Measurements from ENCODE around the gene ZBTB26. TPM values are rescaled to one million over a fixed set of nuclear protein-coding genes. Genes with fewer than 3 reads are reported as not detected.
A peak's percentile ranks its signal among the peaks of the same experiment; 100 is the strongest.

The ZBTB26 gene
- total and polyA plus RNA-seq, 10 of the 15 experiments (the other 5 are each of a cell fraction or from before 2014, with no cell fraction given), result 1.8 to 19.5 (median 4.5) TPM

GRCh38 chr9:122866079-122866478, 65.2 kb downstream of the ZBTB26 start:
- intact Hi-C loops (cut with micrococcal nuclease; ENCODE audit: unreplicated experiment), result no loop called here
- Histone ChIP-seq H3K36me3 (ENCODE audit: control insufficient read depth in 2 of 2, insufficient read depth in 2 of 2, low read length in 1 of 2) (peaks cover 1 to 2% of the 10 kb centered on the region in 2 experiments; a peak in 2 of 4 replicates), H3K4me2 (ENCODE audit: control insufficient read depth, insufficient read depth) (no peak overlapping the region), H3K9me3 (replicated peaks; ENCODE audit: control insufficient read depth, insufficient read depth, low read length) (no peaks in the 10 kb centered on the region), H2AFZ (ENCODE audit: control insufficient read depth, low read depth, low read length) (no peak overlapping the region), H4K20me1 (ENCODE audit: control insufficient read depth, insufficient read depth) (no peaks in the 10 kb centered on the region), H3K9ac (ENCODE audit: control insufficient read depth, insufficient read depth, low read length) (no peak overlapping the region), H3K27me3 (replicated peaks in 1 of 2; ENCODE audit: control insufficient read depth in 2 of 2, insufficient read depth in 2 of 2, low read length in 1 of 2) (no peaks in the 10 kb centered on the region), H3K79me2 (ENCODE audit: control insufficient read depth, insufficient read depth, low read length) (no peaks in the 10 kb centered on the region), H3K4me1 (ENCODE audit: control insufficient read depth, insufficient read depth, low read length) (no peaks in the 10 kb centered on the region), H3K4me3 (no peak overlapping the region), H3K27ac (ENCODE audit: control insufficient read depth, insufficient read depth) (no peak overlapping the region)
- no peak for FAIRE-seq
- ChIA-PET POLR2A (no interaction called here), CTCF (interaction anchor here (0.8 kb wide), 1 partner anchor 9 kb away, joined by 3 read pairs; no protein-coding TSS in a partner anchor), SMC1A (ENCODE audit: uncharacterized antibody, unreplicated experiment) (no interaction called here), RAD21 (ENCODE audit: unreplicated experiment) (no interaction called here)
- BruUV-seq (replicated peaks), result no TSS peak
- TF ChIP-seq SREBF2 (IDR thresholded peaks at IDR 0.05; ENCODE audit: low read length), result no peak
- TF ChIP-seq SMC3 (IDR thresholded peaks at IDR 0.05; ENCODE audit: borderline replicate concordance, low read length), result no peak
- no peak for TF ChIP-seq JUNB (IDR thresholded peaks at IDR 0.05)
- ATAC-seq, result no peak
- no peak for DNase-seq (ENCODE audit: low read depth, low spot score)
- in situ Hi-C loops (cut with MboI), result no loop called here
- WGBS (ENCODE audit: insufficient coverage, insufficient replicate concordance, low lambda C conversion rate, missing lambda C conversion rate), result no CpG with 5 or more reads among the region's 5 CpGs

Small RNA genes within 50 kb of the gene (small RNA-seq; reads per million reads assigned to genes)
- gene RNY1P15, result not detected
- gene SNORD90, result 459 reads per million, percentile 99 among the genes with 10 or more reads in this experiment

Other genes starting within 250 kb of the ZBTB26 start
Only the 7 nearest of the 9 such genes appear.
- gene OR5C1, start 142.6 kb downstream of the ZBTB26 start, total RNA-seq (2014; rRNA removed), result not detected in 2 replicates
- not detected in 2 replicates for gene OR5C1, start 142.6 kb downstream of the ZBTB26 start, total RNA-seq (2014; rRNA removed; fragmentation: Illumina TruSeq; extraction: Trizol)
- not detected in 2 replicates for gene OR5C1, start 142.6 kb downstream of the ZBTB26 start, total RNA-seq (2021)
- not detected in 2 replicates for gene OR5C1, start 142.6 kb downstream of the ZBTB26 start, polyA plus RNA-seq (2011; rRNA removed)
- gene OR5C1, start 142.6 kb downstream of the ZBTB26 start, polyA plus RNA-seq (2014; fragmentation: Illumina TruSeq; extraction: Trizol), result not detected in 2 replicates
- gene OR5C1, start 142.6 kb downstream of the ZBTB26 start, polyA plus RNA-seq (2014; fragmentation: Nextera tagmentation; extraction: Ambion mirVana), result not detected
- not detected in 2 replicates for gene OR5C1, start 142.6 kb downstream of the ZBTB26 start, polyA plus RNA-seq (2014; rRNA removed)
- not detected for gene OR5C1, start 142.6 kb downstream of the ZBTB26 start, polyA plus RNA-seq (2016; fragmentation: Nextera tagmentation; extraction: Ambion mirVana)
- not detected in 2 replicates for gene OR1K1, start 131.4 kb downstream of the ZBTB26 start, total RNA-seq (2014; rRNA removed)
- gene OR1K1, start 131.4 kb downstream of the ZBTB26 start, total RNA-seq (2014; rRNA removed; fragmentation: Illumina TruSeq; extraction: Trizol), result not detected in 2 replicates
- not detected in 2 replicates for gene OR1K1, start 131.4 kb downstream of the ZBTB26 start, total RNA-seq (2021)
- gene OR1K1, start 131.4 kb downstream of the ZBTB26 start, polyA plus RNA-seq (2011; rRNA removed), result not detected in 2 replicates
- not detected in 2 replicates for gene OR1K1, start 131.4 kb downstream of the ZBTB26 start, polyA plus RNA-seq (2014; fragmentation: Illumina TruSeq; extraction: Trizol)
- gene OR1K1, start 131.4 kb downstream of the ZBTB26 start, polyA plus RNA-seq (2014; fragmentation: Nextera tagmentation; extraction: Ambion mirVana), result not detected
- gene OR1K1, start 131.4 kb downstream of the ZBTB26 start, polyA plus RNA-seq (2014; rRNA removed), result not detected in 2 replicates
- not detected for gene OR1K1, start 131.4 kb downstream of the ZBTB26 start, polyA plus RNA-seq (2016; fragmentation: Nextera tagmentation; extraction: Ambion mirVana)
- 13.4 and 18.0 TPM in 2 replicates for gene PDCL, start 102.9 kb downstream of the ZBTB26 start, total RNA-seq (2014; rRNA removed)
- 18.4 and 19.8 TPM in 2 replicates for gene PDCL, start 102.9 kb downstream of the ZBTB26 start, total RNA-seq (2014; rRNA removed; fragmentation: Illumina TruSeq; extraction: Trizol)
- gene PDCL, start 102.9 kb downstream of the ZBTB26 start, total RNA-seq (2021), result 15.5 and 16.5 TPM in 2 replicates
- 13.1 and 17.1 TPM in 2 replicates for gene PDCL, start 102.9 kb downstream of the ZBTB26 start, polyA plus RNA-seq (2011; rRNA removed)
- 12.3 and 13.0 TPM in 2 replicates for gene PDCL, start 102.9 kb downstream of the ZBTB26 start, polyA plus RNA-seq (2014; fragmentation: Illumina TruSeq; extraction: Trizol)
- 10 to 100 TPM; 15.9 to 20.9 TPM for gene PDCL, start 102.9 kb downstream of the ZBTB26 start, polyA plus RNA-seq (2014; fragmentation: Nextera tagmentation; extraction: Ambion mirVana)
- 11.2 and 11.5 TPM in 2 replicates for gene PDCL, start 102.9 kb downstream of the ZBTB26 start, polyA plus RNA-seq (2014; rRNA removed)
- 10 to 100 TPM; 17.1 to 18.0 TPM for gene PDCL, start 102.9 kb downstream of the ZBTB26 start, polyA plus RNA-seq (2016; fragmentation: Nextera tagmentation; extraction: Ambion mirVana)
- 16.9 and 17.4 TPM in 2 replicates for gene RC3H2, start 26.2 kb downstream of the ZBTB26 start, total RNA-seq (2014; rRNA removed)
- 23.2 and 24.0 TPM in 2 replicates for gene RC3H2, start 26.2 kb downstream of the ZBTB26 start, total RNA-seq (2014; rRNA removed; fragmentation: Illumina TruSeq; extraction: Trizol)
- gene RC3H2, start 26.2 kb downstream of the ZBTB26 start, total RNA-seq (2021), result 21.9 and 25.5 TPM in 2 replicates
- gene RC3H2, start 26.2 kb downstream of the ZBTB26 start, polyA plus RNA-seq (2011; rRNA removed), result 23.0 and 27.9 TPM in 2 replicates
- gene RC3H2, start 26.2 kb downstream of the ZBTB26 start, polyA plus RNA-seq (2014; fragmentation: Illumina TruSeq; extraction: Trizol), result 14.6 and 14.8 TPM in 2 replicates
- 1 to 10 TPM; 7.2 to 9.1 TPM for gene RC3H2, start 26.2 kb downstream of the ZBTB26 start, polyA plus RNA-seq (2014; fragmentation: Nextera tagmentation; extraction: Ambion mirVana)
- gene RC3H2, start 26.2 kb downstream of the ZBTB26 start, polyA plus RNA-seq (2014; rRNA removed), result 12.3 and 17.7 TPM in 2 replicates
- gene RC3H2, start 26.2 kb downstream of the ZBTB26 start, polyA plus RNA-seq (2016; fragmentation: Nextera tagmentation; extraction: Ambion mirVana), result 10 to 100 TPM; 14.3 to 19.9 TPM
- gene ZBTB6, start 18.2 kb downstream of the ZBTB26 start, total RNA-seq (2014; rRNA removed), result 9.5 and 11.2 TPM in 2 replicates
- gene ZBTB6, start 18.2 kb downstream of the ZBTB26 start, total RNA-seq (2014; rRNA removed; fragmentation: Illumina TruSeq; extraction: Trizol), result 9.9 and 10.4 TPM in 2 replicates
- 7.3 and 7.9 TPM in 2 replicates for gene ZBTB6, start 18.2 kb downstream of the ZBTB26 start, total RNA-seq (2021)
- 11.5 and 16.8 TPM in 2 replicates for gene ZBTB6, start 18.2 kb downstream of the ZBTB26 start, polyA plus RNA-seq (2011; rRNA removed)
- gene ZBTB6, start 18.2 kb downstream of the ZBTB26 start, polyA plus RNA-seq (2014; fragmentation: Illumina TruSeq; extraction: Trizol), result 9.5 and 13.3 TPM in 2 replicates
- gene ZBTB6, start 18.2 kb downstream of the ZBTB26 start, polyA plus RNA-seq (2014; fragmentation: Nextera tagmentation; extraction: Ambion mirVana), result 1 to 10 TPM; 1.7 to 3.0 TPM
- 4.0 and 5.1 TPM in 2 replicates for gene ZBTB6, start 18.2 kb downstream of the ZBTB26 start, polyA plus RNA-seq (2014; rRNA removed)
- 1 to 10 TPM; 6.4 to 6.8 TPM for gene ZBTB6, start 18.2 kb downstream of the ZBTB26 start, polyA plus RNA-seq (2016; fragmentation: Nextera tagmentation; extraction: Ambion mirVana)
- gene RABGAP1, start 9.5 kb upstream of the ZBTB26 start, total RNA-seq (2014; rRNA removed), result 10.1 and 12.5 TPM in 2 replicates
- gene RABGAP1, start 9.5 kb upstream of the ZBTB26 start, total RNA-seq (2014; rRNA removed; fragmentation: Illumina TruSeq; extraction: Trizol), result 23.2 and 23.7 TPM in 2 replicates
- 24.5 and 26.6 TPM in 2 replicates for gene RABGAP1, start 9.5 kb upstream of the ZBTB26 start, total RNA-seq (2021)
- 31.6 and 39.6 TPM in 2 replicates for gene RABGAP1, start 9.5 kb upstream of the ZBTB26 start, polyA plus RNA-seq (2011; rRNA removed)
- gene RABGAP1, start 9.5 kb upstream of the ZBTB26 start, polyA plus RNA-seq (2014; fragmentation: Illumina TruSeq; extraction: Trizol), result 18.6 and 22.9 TPM in 2 replicates
- gene RABGAP1, start 9.5 kb upstream of the ZBTB26 start, polyA plus RNA-seq (2014; fragmentation: Nextera tagmentation; extraction: Ambion mirVana), result 1 to 10 TPM; 2.6 to 2.9 TPM
- 11.7 and 15.0 TPM in 2 replicates for gene RABGAP1, start 9.5 kb upstream of the ZBTB26 start, polyA plus RNA-seq (2014; rRNA removed)
- gene RABGAP1, start 9.5 kb upstream of the ZBTB26 start, polyA plus RNA-seq (2016; fragmentation: Nextera tagmentation; extraction: Ambion mirVana), result 1 to 10 TPM; 9.4 to 9.5 TPM
- 0.73 and 0.76 TPM in 2 replicates for gene GPR21, start 102.2 kb upstream of the ZBTB26 start, total RNA-seq (2014; rRNA removed)
- gene GPR21, start 102.2 kb upstream of the ZBTB26 start, total RNA-seq (2014; rRNA removed; fragmentation: Illumina TruSeq; extraction: Trizol), result 1.2 and 1.9 TPM in 2 replicates
- 0.45 and 0.87 TPM in 2 replicates for gene GPR21, start 102.2 kb upstream of the ZBTB26 start, total RNA-seq (2021)
- 0.19 and 0.38 TPM in 2 replicates for gene GPR21, start 102.2 kb upstream of the ZBTB26 start, polyA plus RNA-seq (2011; rRNA removed)
- gene GPR21, start 102.2 kb upstream of the ZBTB26 start, polyA plus RNA-seq (2014; fragmentation: Illumina TruSeq; extraction: Trizol), result 0.09 TPM in 1 of 2 replicates, not detected in the other
- gene GPR21, start 102.2 kb upstream of the ZBTB26 start, polyA plus RNA-seq (2014; fragmentation: Nextera tagmentation; extraction: Ambion mirVana), result not detected
- gene GPR21, start 102.2 kb upstream of the ZBTB26 start, polyA plus RNA-seq (2014; rRNA removed), result 0.06 and 0.40 TPM in 2 replicates
- not detected for gene GPR21, start 102.2 kb upstream of the ZBTB26 start, polyA plus RNA-seq (2016; fragmentation: Nextera tagmentation; extraction: Ambion mirVana)